ENCODE data around the gene ZNF470.

Gene ZNF470

GRCh38 chr19:56611288-56611687 is 44.0 kb downstream of the ZNF470 start:
- DNase-seq, result no peak

GRCh38 chr19:56612737-56613136 is 45.5 kb downstream of the ZNF470 start:
- no peak for DNase-seq

GRCh38 chr19:56613639-56614038 is 46.4 kb downstream of the ZNF470 start:
- DNase-seq, result no peak

- no peak for DNase-seq
These were observed 50.3 kb downstream of the ZNF470 start for GRCh38 chr19:56617531-56617930.

GRCh38 chr19:56619121-56619520 is 51.9 kb downstream of the ZNF470 start:
- no peak for DNase-seq

- DNase-seq, result no peak
These were observed 55.1 kb downstream of the ZNF470 start for GRCh38 chr19:56622374-56622773.

- DNase-seq, result no peak
These were observed 55.7 kb downstream of the ZNF470 start for GRCh38 chr19:56623006-56623405.

GRCh38 chr19:56625708-56626107 is 58.4 kb downstream of the ZNF470 start:
- DNase-seq, result no peak

- no peak for DNase-seq
These were observed 65.8 kb downstream of the ZNF470 start for GRCh38 chr19:56633021-56633420.

GRCh38 chr19:56637976-56638555 is 70.8 kb downstream of the ZNF470 start:
- peak; percentile 28 to 53 for DNase-seq

All from stimulated activated CD4-positive, alpha-beta T cell treated with anti-CD3 and anti-CD28 coated beads, Interleukin-2, amount 100 ng/mL, for 24 hours (primary cell).